Keratinocyte (primary cell): Measurements from ENCODE around the gene OVCH2. TPM values are rescaled to one million over a fixed set of nuclear protein-coding genes. Genes with fewer than 3 reads are reported as not detected.

Source experiments
- DNase-seq: peaks from one replicate; pipeline ENCODE4 v3.0.0-alpha.2; 2011; ENCODE audit warnings: low read depth, missing footprints, low spot score
- FAIRE-seq: peaks from 2 replicates; lab custom pipeline; 2011; peaks lifted over from hg19 to GRCh38; lab: Jason Lieb, UNC
- H2AFZ ChIP-seq: 2 replicates; pipeline ENCODE4 v1.6.0; 2012; ENCODE audit warnings: low read length, control low read depth, inconsistent platforms; ENCODE audit not compliant: control insufficient read depth
- H3K27ac ChIP-seq: 2 replicates; pipeline ENCODE4 v1.5.1; 2011; ENCODE audit warnings: low read length; ENCODE audit not compliant: control insufficient read depth, insufficient read depth
- H3K27me3 ChIP-seq: 3 replicates; pipeline ENCODE4 v1.6.0; 2011; ENCODE audit warnings: low read length; ENCODE audit not compliant: control insufficient read depth, insufficient read depth; ENCODE audit errors: extremely low read depth
- H3K36me3 ChIP-seq, 2 experiments: 2 replicates in 1 of 2; 3 replicates in 1 of 2; pipeline ENCODE4 v1.5.1; 2011; ENCODE audit warnings: low read length in 2 of 2, mild to moderate bottlenecking in 1 of 2; ENCODE audit not compliant: control insufficient read depth in 2 of 2, insufficient read depth in 2 of 2; ENCODE audit errors: extremely low read depth in 1 of 2
- H3K4me1 ChIP-seq: 3 replicates; pipeline ENCODE4 v1.5.1; 2011; ENCODE audit warnings: low read length; ENCODE audit not compliant: control insufficient read depth, insufficient read depth; ENCODE audit errors: extremely low read depth
- H3K4me2 ChIP-seq: 3 replicates; pipeline ENCODE4 v1.6.0; 2011; ENCODE audit warnings: low read depth, low read length; ENCODE audit not compliant: control insufficient read depth, insufficient read depth; ENCODE audit errors: extremely low read depth
- H3K4me3 ChIP-seq, 3 experiments: fragments of 200-600 bp in 1 of 3; sonication (generic) in 1 of 3; 2 replicates in 2 of 3; 3 replicates in 1 of 3; pipeline ENCODE4 v1.5.1; 2011 to 2016; ENCODE audit warnings: low read length in 3 of 3, mild to moderate bottlenecking in 3 of 3, control low read depth in 2 of 3, inconsistent platforms in 1 of 3, low read depth in 1 of 3, mixed read lengths in 1 of 3, mixed run types in 1 of 3, moderate library complexity in 1 of 3; ENCODE audit not compliant: control insufficient read depth in 2 of 3, insufficient read depth in 2 of 3; ENCODE audit errors: extremely low read depth in 1 of 3
- H3K79me2 ChIP-seq: 2 replicates; pipeline ENCODE4 v1.6.0; 2012; ENCODE audit warnings: low read length; ENCODE audit not compliant: control insufficient read depth, insufficient read depth
- H3K9ac ChIP-seq: 3 replicates; pipeline ENCODE4 v1.6.0; 2011; ENCODE audit warnings: low read length; ENCODE audit not compliant: control insufficient read depth, insufficient read depth; ENCODE audit errors: extremely low read depth
- H3K9me1 ChIP-seq: 3 replicates; pipeline ENCODE4 v1.6.0; 2011; ENCODE audit warnings: low read length; ENCODE audit not compliant: control insufficient read depth, insufficient read depth; ENCODE audit errors: extremely low read depth
- H3K9me3 ChIP-seq: 2 replicates; pipeline ENCODE4 v1.5.1; 2012; ENCODE audit warnings: low read depth, low read length; ENCODE audit not compliant: control insufficient read depth
- H4K20me1 ChIP-seq: 3 replicates; pipeline ENCODE4 v1.6.0; 2011; ENCODE audit warnings: low read length; ENCODE audit not compliant: control insufficient read depth, insufficient read depth; ENCODE audit errors: extremely low read depth
- EZH2 ChIP-seq: IDR thresholded peaks from one replicate; pipeline ENCODE4 v1.6.1; 2012; ENCODE audit warnings: inconsistent platforms, mild to moderate bottlenecking, low read length, moderate library complexity
- dilution Hi-C: fragments of 300-500 bp; cut with MboI; formaldehyde crosslinking; loops from one replicate; pipeline ENCODE4 v1.7.0; 2020; ENCODE audit warnings: low sequenced_read_pairs; ENCODE audit not compliant: extremely low pct_ligation_motif_present
- polyA plus RNA-seq, 5 experiments: library from polyadenylated mRNA; depleted of rRNA in 3 of 5; stranded (reverse) in 3 of 5; stranded (forward) in 1 of 5; unstranded in 1 of 5; fragments of >200 nt; gene quantifications; 1 replicate in 1 of 5; 2 replicates in 3 of 5; 3 replicates in 1 of 5; pipeline versions ENCODE4 v1.2.1 to v1.2.3, GENCODE V29; 2011 to 2012; ENCODE audit warnings: missing spikeins in 2 of 5, low read depth in 1 of 5, low replicate concordance in 1 of 5
- TF ChIP-seq, protein P1 (sequence below), 3 experiments: IDR thresholded peaks in 1 of 3; conservative IDR thresholded peaks in 1 of 3; optimal IDR thresholded peaks in 1 of 3; 2 replicates in 2 of 3; 3 replicates in 1 of 3; pipeline versions ENCODE3 to v1.5.1; 2011; ENCODE audit warnings: low read length in 3 of 3, mild to moderate bottlenecking in 3 of 3, moderate library complexity in 2 of 3, control low read depth in 1 of 3, inconsistent platforms in 1 of 3; ENCODE audit not compliant: insufficient read depth in 2 of 3; ENCODE audit errors: extremely low read depth in 1 of 3

OVCH2 gene
- polyA plus RNA-seq, 1 donor (not counting 4 experiments of a cell fraction or from before 2014, with no cell fraction given) = 2.8 TPM

DNA sequence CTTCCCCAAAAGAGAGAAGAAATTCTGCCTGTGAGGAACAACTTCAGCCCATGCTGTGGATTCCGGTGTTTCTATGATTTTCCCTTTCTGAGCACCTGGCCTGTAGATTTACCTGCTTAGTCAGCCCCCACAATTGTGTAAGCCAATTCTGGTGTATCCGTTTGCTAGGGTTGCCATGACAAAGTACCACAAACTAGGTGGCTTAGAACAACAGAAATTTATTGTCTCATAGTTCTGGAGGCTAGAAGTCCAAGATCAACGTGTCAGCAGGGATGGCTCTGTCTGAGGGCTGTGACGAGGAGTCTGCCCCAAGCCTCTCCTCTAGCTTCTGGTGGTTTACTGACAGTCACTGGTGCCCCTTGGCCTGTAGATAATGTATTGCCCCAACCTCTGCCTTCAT lies 17.0 kb downstream of the OVCH2 start:
- Histone ChIP-seq H4K20me1 (no peaks in the 10 kb centered on the region), H3K79me2 (no peaks in the 10 kb centered on the region), H3K4me1 (no peaks in the 10 kb centered on the region), H3K9ac (no peak overlapping the region), H3K36me3 (no peaks in the 10 kb centered on the region), H3K27me3 (no peaks in the 10 kb centered on the region), H3K9me3 (no peaks in the 10 kb centered on the region), H3K9me1 (no peaks in the 10 kb centered on the region), H3K4me2 (no peak overlapping the region), H3K4me3 (no peak overlapping the region), H3K27ac (no peak overlapping the region), H2AFZ (no peak overlapping the region)
- DNase-seq (no peak), FAIRE-seq (no peak)
- dilution Hi-C loops = no loop called here
- TF ChIP-seq, protein P1, sequence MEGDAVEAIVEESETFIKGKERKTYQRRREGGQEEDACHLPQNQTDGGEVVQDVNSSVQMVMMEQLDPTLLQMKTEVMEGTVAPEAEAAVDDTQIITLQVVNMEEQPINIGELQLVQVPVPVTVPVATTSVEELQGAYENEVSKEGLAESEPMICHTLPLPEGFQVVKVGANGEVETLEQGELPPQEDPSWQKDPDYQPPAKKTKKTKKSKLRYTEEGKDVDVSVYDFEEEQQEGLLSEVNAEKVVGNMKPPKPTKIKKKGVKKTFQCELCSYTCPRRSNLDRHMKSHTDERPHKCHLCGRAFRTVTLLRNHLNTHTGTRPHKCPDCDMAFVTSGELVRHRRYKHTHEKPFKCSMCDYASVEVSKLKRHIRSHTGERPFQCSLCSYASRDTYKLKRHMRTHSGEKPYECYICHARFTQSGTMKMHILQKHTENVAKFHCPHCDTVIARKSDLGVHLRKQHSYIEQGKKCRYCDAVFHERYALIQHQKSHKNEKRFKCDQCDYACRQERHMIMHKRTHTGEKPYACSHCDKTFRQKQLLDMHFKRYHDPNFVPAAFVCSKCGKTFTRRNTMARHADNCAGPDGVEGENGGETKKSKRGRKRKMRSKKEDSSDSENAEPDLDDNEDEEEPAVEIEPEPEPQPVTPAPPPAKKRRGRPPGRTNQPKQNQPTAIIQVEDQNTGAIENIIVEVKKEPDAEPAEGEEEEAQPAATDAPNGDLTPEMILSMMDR (optimal IDR thresholded peaks at IDR 0.05 in 1 of 3, IDR thresholded peaks at IDR 0.05 in 1 of 3, conservative IDR thresholded peaks at IDR 0.05 in 1 of 3; ENCODE audit: extremely low read depth in 1 of 3, insufficient read depth in 2 of 3, low read length in 3 of 3) = no peak
- TF ChIP-seq EZH2 = no peak

- H3K27me3 ChIP-seq = no peaks in the 10 kb centered on the region
- no peaks in the 10 kb centered on the region for H3K36me3 ChIP-seq
- FAIRE-seq (peak; percentile 34), DNase-seq (no peak)
- H3K4me2 ChIP-seq = no peak overlapping the region
- H3K9ac ChIP-seq = no peak overlapping the region
- TF ChIP-seq EZH2 = no peak
- TF ChIP-seq, protein P1 (optimal IDR thresholded peaks at IDR 0.05 in 1 of 3, IDR thresholded peaks at IDR 0.05 in 1 of 3, conservative IDR thresholded peaks at IDR 0.05 in 1 of 3; ENCODE audit: extremely low read depth in 1 of 3, insufficient read depth in 2 of 3, low read length in 3 of 3) = peak; percentile 61 to 78 (median 76)
- no peak overlapping the region for H3K27ac ChIP-seq
- H2AFZ ChIP-seq = no peak overlapping the region
- dilution Hi-C loops = no loop called here
- no peaks in the 10 kb centered on the region for H3K9me3 ChIP-seq
- no peaks in the 10 kb centered on the region for H3K9me1 ChIP-seq
- H4K20me1 ChIP-seq = no peaks in the 10 kb centered on the region
- H3K79me2 ChIP-seq = no peaks in the 10 kb centered on the region
- H3K4me3 ChIP-seq = no peak overlapping the region
- H3K4me1 ChIP-seq = no peaks in the 10 kb centered on the region
Observed at GRCh38 chr11:7688238-7688826, 17.9 kb downstream of the OVCH2 start.
